Neural cell (in vitro differentiated cells): ENCODE measurements around the gene KANK4. TPM values are rescaled to one million over a fixed set of nuclear protein-coding genes. Genes with fewer than 3 reads are reported as not detected.

ENCODE experiments used
- H2AFZ ChIP-seq: fragments of 200-600, 300-800 bp; sonication (generic), shearing (Covaris generic); 2 replicates; pipeline ENCODE4 v1.6.0; 2014; ENCODE audit warnings: low read depth, mild to moderate bottlenecking, antibody characterized with exemption, low read length, moderate library complexity
- H3F3A ChIP-seq: fragments of 200-600 bp; shearing (Covaris generic); 2 replicates; pipeline ENCODE4 v1.6.1; 2016; ENCODE audit warnings: mild to moderate bottlenecking, moderate library complexity, mixed read lengths, antibody characterized with exemption, low read length; ENCODE audit not compliant: insufficient read depth, poor library complexity, severe bottlenecking
- H3K27ac ChIP-seq: fragments of 200-600, 300-800 bp; sonication (generic), shearing (Covaris generic); 2 replicates; pipeline ENCODE4 v1.5.1; 2014; ENCODE audit warnings: mild to moderate bottlenecking, low read length, moderate library complexity
- H3K27me3 ChIP-seq: fragments of 300-800, 200-600 bp; sonication (generic), shearing (Covaris generic); 2 replicates; pipeline ENCODE4 v1.6.0; 2014; ENCODE audit warnings: mild to moderate bottlenecking, low read depth, low read length, moderate library complexity; ENCODE audit not compliant: insufficient read depth
- H3K36me3 ChIP-seq: fragments of 300-800, 200-600 bp; sonication (generic), shearing (Covaris generic); 2 replicates; pipeline ENCODE4 v1.5.1; 2014; ENCODE audit warnings: mild to moderate bottlenecking, antibody characterized with exemption, low read length, moderate library complexity; ENCODE audit not compliant: insufficient read depth
- H3K4me2 ChIP-seq: fragments of 300-800, 200-600 bp; sonication (generic), shearing (Covaris generic); 2 replicates; pipeline ENCODE4 v1.6.0; 2014; ENCODE audit warnings: mild to moderate bottlenecking, low read length
- H3K4me3 ChIP-seq: fragments of 300-800, 200-600 bp; sonication (generic), shearing (Covaris generic); 2 replicates; pipeline ENCODE4 v1.5.1; 2014; ENCODE audit warnings: mild to moderate bottlenecking, low read length, moderate library complexity
- H3K79me2 ChIP-seq: fragments of 200-600 bp; shearing (Covaris generic); replicated peaks from 2 replicates; pipeline ENCODE4 v1.6.0; 2014; ENCODE audit warnings: mild to moderate bottlenecking, low read length, moderate library complexity; ENCODE audit not compliant: insufficient read depth
- H3K9ac ChIP-seq: fragments of 300-800, 200-600 bp; sonication (generic), shearing (Covaris generic); 2 replicates; pipeline ENCODE4 v1.6.1; 2016; ENCODE audit warnings: mild to moderate bottlenecking, low read length, mixed read lengths
- H3K9me2 ChIP-seq: fragments of 200-600 bp; shearing (Covaris generic); 2 replicates; pipeline ENCODE4 v1.6.1; 2016; ENCODE audit warnings: mild to moderate bottlenecking, low read length, mixed read lengths; ENCODE audit not compliant: insufficient read depth
- H3K9me3 ChIP-seq: fragments of 200-600, 300-800 bp; sonication (generic), shearing (Covaris generic); 2 replicates; pipeline ENCODE4 v1.6.1; 2016; ENCODE audit warnings: mild to moderate bottlenecking, mixed run types, low read length, moderate library complexity, mixed read lengths
- H4K20me1 ChIP-seq: fragments of 200-600 bp; shearing (Covaris generic); 2 replicates; pipeline ENCODE4 v1.6.1; 2016; ENCODE audit warnings: mild to moderate bottlenecking, mixed run types; ENCODE audit not compliant: insufficient read depth
- CTCF ChIP-seq: fragments of 450-650 bp; IDR thresholded peaks from 2 replicates; pipeline ENCODE4 v1.5.1; 2014; ENCODE audit warnings: antibody characterized with exemption, mild to moderate bottlenecking, moderate library complexity; ENCODE audit not compliant: poor library complexity, severe bottlenecking
- EP300 ChIP-seq: fragments of 450-650 bp; conservative IDR thresholded peaks from 2 replicates; pipeline ENCODE4 v1.6.1; 2014; ENCODE audit warnings: antibody characterized with exemption, mild to moderate bottlenecking, moderate library complexity; ENCODE audit not compliant: poor library complexity, severe bottlenecking
- EZH2 ChIP-seq: fragments of 200-600, 300-800 bp; shearing (Covaris generic), sonication (generic); IDR thresholded peaks from 2 replicates; pipeline ENCODE4 v1.6.1; 2014; ENCODE audit warnings: antibody characterized with exemption, low read length, borderline replicate concordance, mild to moderate bottlenecking; ENCODE audit not compliant: insufficient read depth, poor library complexity, severe bottlenecking
- MXI1 ChIP-seq: fragments of 450-650 bp; conservative IDR thresholded peaks from 2 replicates; pipeline ENCODE4 v1.6.1; 2014; ENCODE audit warnings: antibody characterized with exemption, mild to moderate bottlenecking; ENCODE audit not compliant: poor library complexity, severe bottlenecking
- POLR2AphosphoS5 ChIP-seq: IDR thresholded peaks from 2 replicates; pipeline ENCODE4 v1.6.1; 2012
- RAD21 ChIP-seq: fragments of 450-650 bp; conservative IDR thresholded peaks from 2 replicates; pipeline ENCODE4 v1.6.1; 2014; ENCODE audit warnings: antibody characterized with exemption, mild to moderate bottlenecking, moderate library complexity
- REST ChIP-seq: IDR thresholded peaks from 2 replicates; pipeline ENCODE4 v1.6.1; 2012; ENCODE audit warnings: borderline replicate concordance
- SMC3 ChIP-seq: fragments of 450-650 bp; conservative IDR thresholded peaks from 2 replicates; pipeline ENCODE4 v1.6.1; 2014; ENCODE audit warnings: antibody characterized with exemption, mild to moderate bottlenecking, moderate library complexity; ENCODE audit not compliant: poor library complexity
- TAF1 ChIP-seq: IDR thresholded peaks from 2 replicates; pipeline ENCODE4 v1.6.1; 2012; ENCODE audit warnings: low read depth
- polyA plus RNA-seq: library from polyadenylated mRNA; depleted of rRNA; stranded (reverse); fragments of >200 nt; gene quantifications from 2 replicates; pipeline ENCODE4 v1.2.3, GENCODE V29; 2014

The KANK4 gene
- polyA plus RNA-seq, 1 donor from 2014 or later, result 0.25 TPM

- Histone ChIP-seq H3K9me2 (no peaks in the 10 kb centered on the region), H3K27ac (no peak overlapping the region), H3K4me2 (no peak overlapping the region), H3K9me3 (no peaks in the 10 kb centered on the region), H3K4me3 (no peak overlapping the region), H3K79me2 (no peaks in the 10 kb centered on the region), H3F3A (no peaks in the 10 kb centered on the region), H2AFZ (no peak overlapping the region), H3K9ac (no peak overlapping the region), H4K20me1 (no peaks in the 10 kb centered on the region), H3K36me3 (no peaks in the 10 kb centered on the region), H3K27me3 (peaks cover 30% of the 10 kb centered on the region)
- TF ChIP-seq CTCF, result no peak
These were observed 4.5 kb downstream of the KANK4 start for GRCh38 chr1:62314454-62315350.

DNA sequence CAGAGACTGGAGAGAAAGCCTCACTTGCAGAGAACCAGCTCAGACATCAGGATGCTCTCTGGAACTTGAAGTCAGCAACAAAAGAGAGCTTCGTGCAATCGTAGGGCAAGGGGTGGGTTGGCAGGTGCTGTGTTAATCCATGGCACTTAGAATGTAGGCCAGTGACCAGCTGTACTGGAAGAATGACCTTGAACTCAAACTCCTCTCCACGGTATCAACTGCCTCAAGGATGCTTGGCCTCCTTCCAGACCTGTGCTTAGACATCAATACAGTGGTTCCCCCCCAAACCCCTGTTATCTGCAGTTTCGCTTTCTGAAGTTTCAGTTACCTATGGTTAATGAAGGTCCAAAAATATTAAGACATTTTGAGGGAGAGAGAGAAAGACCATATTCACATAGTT is 6.5 kb downstream of the KANK4 start:
- Histone ChIP-seq H3K36me3 (no peaks in the 10 kb centered on the region), H3K9ac (no peak overlapping the region), H3K4me3 (no peak overlapping the region), H3K27me3 (peaks cover 10% of the 10 kb centered on the region), H3K4me2 (no peak overlapping the region), H2AFZ (no peak overlapping the region), H3K27ac (no peak overlapping the region), H3K79me2 (no peaks in the 10 kb centered on the region), H3F3A (no peaks in the 10 kb centered on the region), H3K9me2 (no peaks in the 10 kb centered on the region), H4K20me1 (no peaks in the 10 kb centered on the region), H3K9me3 (no peaks in the 10 kb centered on the region)
- no peak for TF ChIP-seq TAF1

DNA sequence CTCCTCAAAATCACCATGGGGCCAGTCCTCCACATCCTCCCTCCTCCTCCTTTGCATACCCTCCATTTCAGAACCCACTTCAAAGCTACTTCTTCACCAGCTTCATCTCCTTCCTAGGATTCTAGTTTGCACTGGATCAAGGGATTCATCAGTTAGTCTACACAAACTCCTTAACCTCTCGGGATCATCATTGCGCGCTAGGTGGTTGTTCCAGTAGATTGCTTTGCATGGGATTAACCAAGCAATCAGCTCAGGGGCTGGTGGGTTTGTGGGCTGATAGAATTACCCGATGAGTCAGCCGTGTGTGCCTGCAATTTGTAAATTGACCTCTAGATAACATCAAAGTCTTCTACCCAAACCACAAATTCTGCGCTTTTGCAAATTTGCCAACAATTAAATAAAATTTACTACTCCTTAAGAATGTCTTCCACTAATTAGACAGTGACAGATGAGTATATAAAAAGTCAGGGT is 7.7 kb downstream of the KANK4 start:
- H3F3A ChIP-seq, result no peaks in the 10 kb centered on the region
- no peaks in the 10 kb centered on the region for H3K27me3 ChIP-seq
- no peaks in the 10 kb centered on the region for H3K36me3 ChIP-seq
- no peaks in the 10 kb centered on the region for H3K9me3 ChIP-seq
- no peak overlapping the region for H3K27ac ChIP-seq
- H3K79me2 ChIP-seq, result no peaks in the 10 kb centered on the region
- H3K9me2 ChIP-seq, result no peaks in the 10 kb centered on the region
- H3K9ac ChIP-seq, result no peak overlapping the region
- TF ChIP-seq RAD21, result no peak
- no peak overlapping the region for H3K4me3 ChIP-seq
- no peak overlapping the region for H2AFZ ChIP-seq
- H3K4me2 ChIP-seq, result no peak overlapping the region
- no peaks in the 10 kb centered on the region for H4K20me1 ChIP-seq

GRCh38 chr1:62309906-62310305 is 9.3 kb downstream of the KANK4 start:
- no peak for TF ChIP-seq EP300
- TF ChIP-seq TAF1, result no peak
- TF ChIP-seq EZH2, result no peak
- TF ChIP-seq POLR2AphosphoS5, result no peak
- TF ChIP-seq CTCF, result no peak
- no peak for TF ChIP-seq MXI1
- TF ChIP-seq SMC3, result no peak
- TF ChIP-seq RAD21, result no peak
- no peak for TF ChIP-seq REST
- no peaks in the 10 kb centered on the region for H4K20me1 ChIP-seq
- no peaks in the 10 kb centered on the region for H3K79me2 ChIP-seq
- H3K27ac ChIP-seq, result no peak overlapping the region
- no peaks in the 10 kb centered on the region for H3K9me3 ChIP-seq
- H3K27me3 ChIP-seq, result no peaks in the 10 kb centered on the region
- no peak overlapping the region for H3K4me2 ChIP-seq
- H3F3A ChIP-seq, result no peaks in the 10 kb centered on the region
- no peak overlapping the region for H2AFZ ChIP-seq
- H3K4me3 ChIP-seq, result no peak overlapping the region
- H3K9ac ChIP-seq, result no peak overlapping the region
- no peaks in the 10 kb centered on the region for H3K9me2 ChIP-seq
- H3K36me3 ChIP-seq, result no peaks in the 10 kb centered on the region
